Esophagus muscularis mucosa (tissue), 3 donors: ENCODE measurements around the gene DNAJA2.

Source experiments
- EP300 ChIP-seq: sonication (generic); formaldehyde crosslinking; IDR thresholded peaks from one replicate; pipeline ENCODE4 v1.6.1; 2017; ENCODE audit warnings: antibody characterized with exemption
- POLR2A ChIP-seq: fragments of 450-650 bp; IDR thresholded peaks from one replicate; pipeline ENCODE4 v1.6.1; 2017; ENCODE audit warnings: antibody characterized with exemption, moderate library complexity, mild to moderate bottlenecking, low read depth
- POLR2AphosphoS5 ChIP-seq, 2 donors: sonication (generic); formaldehyde crosslinking; IDR thresholded peaks; one replicate each; pipeline ENCODE4 v1.6.1; 2017; ENCODE audit warnings: antibody characterized with exemption in 2 of 2

DNA sequence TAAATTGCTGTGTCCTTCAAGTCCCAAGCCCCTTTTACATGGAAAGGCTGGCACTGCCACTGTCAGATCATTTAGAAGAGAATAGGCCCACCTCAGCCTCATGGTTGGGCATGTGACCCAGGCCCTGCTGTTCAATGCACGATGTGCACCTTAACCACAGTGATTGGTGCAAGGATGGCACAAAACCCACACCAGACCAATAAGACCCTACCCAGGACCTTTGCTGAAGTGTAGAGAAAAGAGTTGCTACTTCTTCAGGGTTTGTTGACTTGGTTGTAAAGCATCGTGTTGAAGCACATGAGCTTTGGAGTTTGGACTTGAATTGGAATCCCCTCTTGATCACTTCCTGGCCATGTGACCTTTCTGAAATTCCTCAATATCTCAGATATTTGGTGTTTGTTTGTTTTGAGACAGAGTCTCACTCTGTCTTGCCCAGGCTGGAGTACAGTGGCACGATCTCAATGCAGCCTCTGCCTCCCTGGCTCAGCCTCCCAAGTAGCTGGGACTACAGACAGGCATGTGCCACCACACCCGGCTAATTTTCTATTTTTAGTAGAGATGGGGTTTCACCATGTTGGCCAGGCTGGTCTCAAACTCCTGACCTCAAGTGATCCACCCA is 24.8 kb downstream of the DNAJA2 start:
- TF ChIP-seq POLR2A (no peak), POLR2AphosphoS5 (IDR thresholded peaks at IDR 0.05) (no peak), EP300 (no peak)
